PC-9 (cell line): Measurements from ENCODE around the gene RRP1.

Experiments
- EZH2 ChIP-seq: fragments of 200-600 bp; sonication (generic); IDR thresholded peaks from 2 replicates; pipeline ENCODE4 v1.8.0; 2017; ENCODE audit warnings: antibody characterized with exemption, low read depth
- TF ChIP-seq, protein P1 (sequence below): fragments of 200-600 bp; sonication (generic); conservative IDR thresholded peaks from 2 replicates; pipeline ENCODE4 v1.6.1; 2017; ENCODE audit warnings: mixed run types, antibody characterized with exemption, mild to moderate bottlenecking, moderate library complexity

- no peak for TF ChIP-seq EZH2
- TF ChIP-seq, protein P1, sequence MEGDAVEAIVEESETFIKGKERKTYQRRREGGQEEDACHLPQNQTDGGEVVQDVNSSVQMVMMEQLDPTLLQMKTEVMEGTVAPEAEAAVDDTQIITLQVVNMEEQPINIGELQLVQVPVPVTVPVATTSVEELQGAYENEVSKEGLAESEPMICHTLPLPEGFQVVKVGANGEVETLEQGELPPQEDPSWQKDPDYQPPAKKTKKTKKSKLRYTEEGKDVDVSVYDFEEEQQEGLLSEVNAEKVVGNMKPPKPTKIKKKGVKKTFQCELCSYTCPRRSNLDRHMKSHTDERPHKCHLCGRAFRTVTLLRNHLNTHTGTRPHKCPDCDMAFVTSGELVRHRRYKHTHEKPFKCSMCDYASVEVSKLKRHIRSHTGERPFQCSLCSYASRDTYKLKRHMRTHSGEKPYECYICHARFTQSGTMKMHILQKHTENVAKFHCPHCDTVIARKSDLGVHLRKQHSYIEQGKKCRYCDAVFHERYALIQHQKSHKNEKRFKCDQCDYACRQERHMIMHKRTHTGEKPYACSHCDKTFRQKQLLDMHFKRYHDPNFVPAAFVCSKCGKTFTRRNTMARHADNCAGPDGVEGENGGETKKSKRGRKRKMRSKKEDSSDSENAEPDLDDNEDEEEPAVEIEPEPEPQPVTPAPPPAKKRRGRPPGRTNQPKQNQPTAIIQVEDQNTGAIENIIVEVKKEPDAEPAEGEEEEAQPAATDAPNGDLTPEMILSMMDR, result no peak
Observed at GRCh38 chr21:43755820-43756594, 33.4 kb upstream of the RRP1 start.
